GM21447 (cell line): ENCODE data around the gene BRF1.

Experiments used
- ATAC-seq: cut with Tn5 transposase; IDR thresholded peaks from one replicate; pipeline ENCODE4 v1.9.1; 2021; ENCODE audit not compliant: unreplicated experiment

Gene BRF1

DNA sequence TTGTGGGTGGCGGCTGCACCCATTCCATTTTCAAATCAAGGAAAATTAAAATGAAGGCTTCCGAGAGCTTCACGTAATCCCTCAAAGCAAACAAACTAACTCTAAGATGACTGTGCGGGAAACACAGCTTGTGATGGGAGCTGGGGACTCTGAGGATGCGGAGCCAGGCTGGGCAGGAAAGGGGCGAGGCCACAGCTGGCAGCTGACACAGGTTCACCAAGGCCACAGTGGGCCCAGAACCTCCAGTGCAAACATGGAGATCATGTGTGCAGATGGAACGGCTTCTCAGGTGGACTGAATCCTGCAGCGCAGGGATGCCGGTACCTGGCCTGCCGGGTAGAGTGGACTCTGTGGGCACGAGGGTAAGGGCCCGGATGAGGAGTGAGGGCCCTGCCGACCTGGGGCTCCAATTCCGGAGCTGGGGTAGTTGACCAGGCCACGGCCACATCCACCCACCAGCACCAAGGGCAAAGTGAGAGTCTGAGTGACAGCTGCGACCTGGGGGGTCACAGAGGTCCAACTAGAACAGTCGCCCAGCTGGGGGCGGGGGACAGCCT, 71.6 kb downstream of the BRF1 start:
- ATAC-seq: no peak

DNA sequence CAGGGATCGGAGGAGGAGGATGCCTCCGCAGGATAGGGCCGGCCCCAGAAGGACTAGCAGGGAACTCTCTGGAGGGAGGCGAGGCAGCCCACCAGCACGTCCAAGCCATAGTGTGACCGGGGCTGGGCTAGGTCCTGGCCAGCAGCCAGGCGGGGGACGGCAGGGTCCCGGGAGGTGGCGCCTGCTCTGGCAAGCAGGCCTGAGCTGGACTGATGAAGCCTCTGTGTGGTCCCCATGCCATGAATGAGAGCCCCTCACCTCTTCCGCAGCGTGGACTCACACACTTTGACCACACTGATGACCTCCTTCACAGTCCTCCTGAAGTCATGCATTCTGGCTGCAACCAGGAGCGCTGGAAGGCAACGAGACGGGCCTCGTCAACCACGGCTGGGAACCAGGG, 72.2 kb downstream of the BRF1 start:
- ATAC-seq: no peak

DNA sequence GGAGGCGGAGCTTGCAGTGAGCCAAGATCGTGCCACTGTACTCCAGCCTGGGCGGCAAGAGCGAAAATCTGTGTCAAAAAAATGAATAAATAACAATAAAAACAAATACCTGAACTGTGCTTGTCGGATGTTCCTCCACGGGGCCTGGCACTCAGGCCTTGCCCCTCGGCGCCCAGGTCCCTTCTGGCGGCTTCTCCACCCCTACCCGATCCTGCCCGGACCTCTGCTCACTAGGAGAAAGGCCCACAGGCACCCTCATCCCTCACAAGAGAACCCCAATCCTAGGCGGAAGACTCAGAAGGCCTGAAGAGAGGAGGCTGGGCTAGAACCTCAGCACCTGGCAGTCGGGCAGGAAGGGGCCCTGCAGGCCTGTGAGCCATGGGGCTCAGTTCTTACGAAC, 73.5 kb downstream of the BRF1 start:
- no peak for ATAC-seq

DNA sequence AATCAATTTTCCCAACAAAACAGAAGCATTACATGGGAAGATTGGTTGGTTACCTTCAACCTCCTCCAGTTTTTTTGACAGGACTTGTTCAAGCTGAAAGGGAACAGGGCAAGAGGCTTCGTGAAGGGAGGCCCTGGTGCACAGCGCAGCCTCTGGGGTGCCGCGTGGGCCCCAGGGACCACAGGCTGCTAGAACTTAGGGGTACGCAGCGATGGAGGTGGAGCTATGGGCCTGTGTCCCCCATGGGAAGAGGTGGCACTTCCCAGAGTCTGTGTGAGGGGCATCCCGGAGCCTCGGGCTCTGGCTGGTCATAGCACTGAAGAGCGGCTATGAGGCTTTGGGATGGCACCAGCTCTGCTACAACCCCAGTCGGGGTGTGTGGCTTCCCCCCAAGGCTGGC, 74.6 kb downstream of the BRF1 start:
- no peak for ATAC-seq

DNA sequence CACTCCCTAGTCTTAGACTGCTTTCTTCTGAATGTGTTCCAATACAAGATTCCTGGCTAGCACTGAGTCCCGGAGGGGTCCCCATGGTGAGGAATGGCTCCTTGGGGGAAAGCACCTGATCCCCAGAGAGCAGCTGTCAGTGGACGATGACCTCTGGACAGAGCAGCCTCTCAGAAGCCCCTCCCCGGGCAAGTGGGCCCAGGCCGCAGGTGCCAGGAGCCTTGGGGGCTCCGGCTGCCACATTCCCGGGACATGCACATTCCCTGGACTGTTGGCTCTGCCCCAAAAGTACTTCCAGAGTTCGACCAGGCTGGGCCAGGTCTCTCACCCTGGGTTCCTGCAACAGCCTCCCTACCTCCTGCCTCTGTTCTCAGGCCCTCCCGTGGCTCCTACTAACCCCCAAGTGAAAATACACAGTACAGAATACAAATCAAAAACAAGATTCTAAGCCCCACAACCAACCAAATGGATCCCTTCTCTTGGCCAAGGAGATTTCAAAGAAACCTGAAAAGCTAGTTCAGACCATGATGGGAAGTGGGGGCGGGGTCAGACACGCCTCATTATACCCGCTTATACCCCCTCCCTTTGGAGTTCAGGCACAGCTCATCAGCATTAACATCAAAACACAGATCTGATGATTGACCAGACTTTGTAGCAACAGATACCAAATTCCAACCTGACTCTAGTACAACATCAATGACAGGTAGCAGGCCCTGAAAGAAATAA, 75.8 kb downstream of the BRF1 start:
- no peak for ATAC-seq

DNA sequence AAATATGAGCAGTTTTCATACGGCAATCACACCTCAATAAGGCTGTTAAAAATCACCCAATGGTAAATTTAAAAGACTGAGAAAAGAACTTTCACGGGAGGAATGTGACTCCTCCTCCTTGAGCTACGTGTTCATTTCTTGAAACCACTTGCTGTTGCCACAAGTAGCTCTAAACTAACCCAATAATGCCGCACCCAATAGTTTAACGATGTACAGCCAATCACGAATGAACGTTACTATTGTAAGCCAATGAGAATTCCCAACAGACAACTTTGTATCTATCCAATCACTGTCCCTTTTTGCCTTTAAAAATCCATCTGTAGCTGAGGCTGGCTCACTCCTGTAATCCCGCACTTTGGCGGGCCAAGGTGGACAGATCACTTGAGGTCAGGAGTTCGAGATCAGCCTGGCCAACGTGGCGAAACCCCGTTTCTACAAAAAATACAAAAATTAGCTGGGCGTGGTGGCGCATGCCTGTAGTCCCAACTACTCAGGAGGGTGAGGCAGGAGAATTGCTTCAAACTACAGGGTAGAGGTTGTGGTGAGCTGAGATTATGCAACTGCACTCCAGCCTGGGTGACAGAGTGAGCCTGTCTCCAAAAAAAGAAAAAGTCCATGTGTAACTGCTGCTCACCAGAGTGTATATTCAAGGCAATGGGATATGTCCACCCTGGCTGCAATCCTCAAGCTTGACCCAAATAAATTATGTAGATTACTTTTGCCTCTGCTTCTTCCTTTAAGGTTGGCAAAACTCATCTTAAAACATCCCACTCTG, 76.8 kb downstream of the BRF1 start:
- ATAC-seq: no peak

DNA sequence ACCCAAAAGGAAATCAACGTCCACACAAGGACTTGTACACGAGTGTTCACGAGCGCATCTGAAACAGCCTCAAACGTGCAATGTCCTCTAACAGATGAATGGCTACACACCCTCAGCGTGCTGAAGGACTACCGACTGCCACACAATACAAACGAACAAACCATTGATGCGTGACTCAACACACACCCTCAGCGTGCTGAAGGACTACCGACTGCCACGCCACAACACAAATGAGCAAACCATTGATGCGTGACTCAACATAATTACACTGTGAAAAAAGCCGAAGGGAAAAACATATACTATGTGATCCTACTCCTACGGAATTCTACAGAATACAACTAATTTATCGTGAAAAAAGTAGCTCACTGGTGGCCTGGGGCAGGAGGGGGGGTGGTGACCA, 77.5 kb downstream of the BRF1 start:
- no peak for ATAC-seq

DNA sequence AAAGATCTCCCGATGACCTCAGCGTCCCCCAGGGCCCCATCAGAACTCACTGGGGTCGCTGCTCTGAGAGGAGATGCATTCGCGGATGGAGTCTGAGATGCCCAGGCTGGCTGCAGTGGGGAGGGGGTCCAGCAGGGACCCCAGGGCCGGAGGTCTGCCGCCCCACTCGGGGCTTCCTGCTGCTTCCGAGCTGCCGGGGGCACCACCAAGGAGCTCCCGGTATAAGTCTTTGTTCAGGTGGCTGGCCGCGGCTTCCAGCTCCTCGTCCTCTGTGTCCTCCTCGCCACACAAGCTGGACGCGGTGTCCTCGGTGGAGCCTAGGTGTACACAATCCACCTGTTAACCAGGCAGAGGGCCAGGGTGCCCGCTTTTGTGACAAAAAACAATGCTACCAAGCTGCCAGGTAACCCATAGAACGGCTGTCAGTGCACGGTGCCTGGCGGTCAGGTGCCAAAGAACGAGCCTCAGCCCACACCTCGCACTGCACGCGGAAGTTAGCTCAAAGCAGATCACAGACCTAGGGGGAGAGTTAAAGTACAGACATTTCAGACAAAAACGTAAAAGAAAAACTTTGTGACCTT, 79.1 kb downstream of the BRF1 start:
- no peak for ATAC-seq

DNA sequence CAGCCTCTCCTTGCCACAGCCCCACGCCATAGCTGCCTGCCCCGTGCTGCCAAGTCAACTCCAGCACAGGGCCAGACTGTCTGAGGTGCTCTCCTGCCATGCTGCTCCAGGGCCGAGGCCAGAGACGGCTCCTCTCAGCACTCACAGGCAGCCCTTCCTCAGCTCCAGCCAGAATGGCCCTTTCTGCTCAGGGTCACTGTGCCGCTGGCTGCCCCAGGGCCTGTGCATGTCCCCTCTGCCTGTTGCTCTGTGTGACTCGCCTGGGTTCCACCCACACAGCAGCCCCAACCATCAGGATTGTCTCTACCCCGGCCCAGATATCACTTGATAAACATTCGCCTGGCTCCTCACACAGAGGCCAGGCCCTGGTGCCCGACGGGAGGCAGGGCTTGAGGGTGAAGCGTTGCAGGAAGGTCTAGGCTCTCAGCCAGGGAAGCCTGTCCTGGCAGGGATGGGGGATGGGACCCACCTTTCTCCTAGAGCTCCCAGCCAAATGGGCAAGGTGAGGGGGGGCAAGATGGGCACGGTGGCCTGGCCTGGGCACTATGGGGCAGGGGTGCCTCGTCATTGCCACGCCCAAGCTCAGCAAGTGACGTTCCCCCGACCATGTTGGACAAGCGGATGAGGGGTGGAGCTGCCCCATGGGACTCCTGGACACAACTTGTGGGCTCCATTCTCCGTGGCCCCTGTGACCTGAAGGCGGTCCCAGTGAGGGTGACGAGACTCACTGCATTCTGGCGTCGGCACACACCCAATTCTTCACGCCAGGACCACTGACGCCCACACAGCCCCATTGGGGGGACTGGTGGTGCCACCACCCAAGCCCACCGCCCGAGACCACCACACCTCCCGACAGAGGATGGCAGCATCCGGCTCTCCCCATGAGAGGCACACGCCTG, 79.9 kb downstream of the BRF1 start:
- ATAC-seq: no peak

DNA sequence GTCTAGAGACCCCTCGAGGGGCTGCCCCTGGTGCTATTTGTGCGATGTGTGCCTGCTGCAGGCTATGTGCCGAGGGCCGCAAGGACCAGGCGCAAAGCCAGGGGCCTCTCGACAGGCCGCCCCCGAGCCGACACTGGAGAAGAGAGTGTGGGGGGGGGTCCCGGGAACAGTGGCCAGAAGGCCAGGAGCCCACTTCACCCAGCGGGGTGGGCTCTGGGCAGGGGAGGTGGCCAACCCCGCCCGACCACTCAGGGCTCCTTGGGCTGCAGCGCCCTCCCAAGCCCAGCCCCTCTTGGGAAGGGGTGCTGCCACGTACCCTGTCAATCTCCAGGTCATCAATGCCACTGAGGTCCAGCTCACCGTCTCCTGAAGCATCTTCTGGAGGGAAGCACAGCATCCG, 81.0 kb downstream of the BRF1 start:
- ATAC-seq: no peak

DNA sequence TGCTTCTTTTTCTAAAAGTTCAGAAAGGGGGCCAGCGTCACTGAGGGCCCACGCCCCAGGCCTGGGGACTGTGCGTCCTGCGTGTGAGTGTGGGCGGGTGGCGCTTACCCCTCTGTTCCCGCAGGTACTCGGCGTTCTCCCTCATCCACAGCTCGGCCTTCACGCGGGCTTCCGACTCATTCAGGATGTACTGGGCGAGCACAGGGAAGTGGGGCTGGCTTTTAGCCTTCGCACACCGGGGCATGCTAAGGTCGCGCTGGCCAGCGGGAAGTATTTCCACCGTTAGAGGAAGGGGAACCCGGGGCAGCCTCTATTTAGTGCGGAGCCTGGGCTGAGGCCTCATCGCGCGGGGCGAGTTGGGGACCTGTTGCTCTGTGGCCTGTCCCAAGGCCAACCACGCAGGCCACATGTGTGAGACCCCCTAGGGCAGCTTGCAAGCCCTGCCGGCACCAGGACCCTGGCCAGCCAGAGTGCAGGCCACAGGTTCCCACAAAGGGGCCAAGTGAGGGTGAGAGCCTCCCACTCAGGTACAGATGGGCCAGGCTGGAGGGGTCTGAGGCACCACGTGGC, 81.7 kb downstream of the BRF1 start:
- no peak for ATAC-seq

DNA sequence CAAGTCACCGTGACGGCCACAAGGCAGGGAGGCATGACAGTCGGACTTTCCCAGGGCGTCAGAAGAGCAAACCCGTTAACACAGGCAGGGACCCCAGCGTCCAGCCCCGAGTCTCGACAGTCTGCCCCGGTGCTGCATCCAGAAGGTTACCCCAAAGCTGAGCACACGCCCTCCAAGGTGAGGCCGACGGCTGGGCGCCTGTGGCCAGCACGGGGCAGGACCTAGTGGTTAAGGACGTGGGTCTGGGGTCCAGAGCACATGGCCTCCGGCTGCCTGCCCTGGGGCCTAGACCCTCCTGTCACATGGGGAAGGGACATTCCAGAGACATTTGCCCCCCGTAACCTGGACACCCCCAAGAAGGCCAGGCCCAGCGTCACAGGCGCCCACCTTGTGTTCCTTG, 82.2 kb downstream of the BRF1 start:
- ATAC-seq: no peak

DNA sequence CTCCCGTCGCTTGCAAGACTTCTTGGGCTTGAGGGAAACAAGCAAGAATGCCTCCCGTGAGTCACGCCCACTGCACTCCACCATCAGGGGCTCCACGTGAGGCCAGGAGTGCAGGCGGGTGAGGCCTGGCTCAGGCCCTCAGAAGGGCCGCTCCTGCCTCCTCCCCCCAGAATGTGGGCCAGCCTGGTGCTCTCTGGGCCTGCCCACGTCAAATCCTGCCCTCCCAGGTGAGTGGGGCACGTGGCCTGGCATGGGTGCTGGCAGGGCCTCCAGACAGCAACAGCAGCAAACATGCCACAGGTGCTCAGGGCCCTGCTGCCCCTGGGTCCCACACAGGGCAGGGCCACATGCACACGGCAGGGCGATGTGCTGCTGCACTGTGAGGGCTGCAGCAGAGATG, 83.0 kb downstream of the BRF1 start:
- ATAC-seq: no peak

DNA sequence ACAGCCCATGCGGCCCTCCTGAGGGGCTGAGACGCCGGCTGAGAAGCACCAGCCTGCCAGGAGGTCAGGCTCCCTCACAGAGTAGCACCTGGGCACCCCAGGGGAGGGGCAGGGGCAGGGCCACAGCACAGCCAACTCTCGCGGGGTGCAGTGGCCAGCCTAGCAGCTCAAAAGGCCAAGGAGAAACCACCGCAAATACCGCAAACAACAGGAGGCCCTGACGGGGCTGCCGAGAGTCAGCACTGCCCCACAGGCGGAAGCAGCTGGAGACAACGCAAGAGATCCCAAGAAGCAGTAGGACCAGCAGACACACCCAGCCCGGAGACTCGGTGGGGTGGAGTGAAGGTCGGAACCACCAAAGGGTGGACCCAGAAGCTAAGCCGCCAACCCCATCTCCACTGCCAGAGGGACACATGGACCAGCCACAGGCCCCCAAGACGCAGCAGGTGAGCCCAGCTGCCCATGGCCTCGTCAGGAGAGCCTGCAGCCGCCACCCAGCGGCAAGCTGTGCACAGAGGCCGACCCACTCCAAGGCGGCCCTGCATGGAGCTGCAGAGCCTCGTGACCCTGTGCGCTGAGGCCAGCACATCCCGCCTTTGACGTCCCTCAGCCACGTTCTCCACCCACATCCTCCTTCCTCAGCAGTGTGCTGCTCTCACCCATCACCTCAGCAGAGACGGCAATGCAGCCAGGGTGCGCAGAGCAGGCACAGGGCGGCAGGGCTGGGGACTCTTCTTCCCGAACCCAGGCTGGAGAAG, 84.1 kb downstream of the BRF1 start:
- ATAC-seq: no peak

DNA sequence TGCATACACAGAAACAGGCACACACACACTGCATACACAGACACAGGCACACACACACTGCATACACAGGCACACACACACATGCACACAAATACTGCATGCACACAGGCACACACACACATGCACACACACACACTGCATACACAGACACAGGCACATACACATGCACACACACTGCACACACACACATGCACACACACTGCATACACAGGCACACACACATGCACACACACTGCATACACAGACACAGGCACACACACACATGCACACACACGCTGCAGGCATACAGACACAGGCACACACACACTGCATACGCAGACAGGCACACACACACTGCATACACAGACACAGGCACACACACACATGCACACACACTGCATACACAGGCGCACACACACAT, 85.2 kb downstream of the BRF1 start:
- no peak for ATAC-seq

DNA sequence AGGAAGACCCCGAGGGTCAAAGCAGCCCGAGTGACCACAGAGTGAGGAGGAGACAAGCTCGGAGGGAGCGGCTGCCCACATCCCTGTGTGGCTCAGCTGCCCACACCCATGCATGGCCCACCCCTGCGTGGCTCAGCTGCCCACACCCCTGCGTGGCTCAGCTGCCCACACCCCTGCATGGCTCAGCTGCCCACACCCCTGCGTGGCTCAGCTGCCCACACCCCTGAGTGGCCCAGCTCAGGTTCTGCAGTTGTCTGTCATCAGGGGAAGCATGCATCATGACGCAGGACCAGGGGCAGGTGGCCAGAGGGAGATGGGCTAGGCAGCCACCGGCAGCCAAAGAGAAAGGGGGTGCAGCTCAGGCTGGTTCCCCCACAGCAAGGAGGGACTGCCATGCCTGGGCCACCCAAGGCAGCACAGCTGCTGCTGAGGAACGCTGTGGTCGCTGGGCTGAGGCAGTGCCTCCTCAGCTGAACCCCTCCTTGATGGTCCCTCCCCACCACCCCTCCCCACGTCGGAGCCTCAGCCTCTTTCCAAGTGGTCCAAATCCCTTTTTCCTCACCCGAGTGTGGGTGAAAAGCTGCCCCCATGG, 86.4 kb downstream of the BRF1 start:
- ATAC-seq: no peak

DNA sequence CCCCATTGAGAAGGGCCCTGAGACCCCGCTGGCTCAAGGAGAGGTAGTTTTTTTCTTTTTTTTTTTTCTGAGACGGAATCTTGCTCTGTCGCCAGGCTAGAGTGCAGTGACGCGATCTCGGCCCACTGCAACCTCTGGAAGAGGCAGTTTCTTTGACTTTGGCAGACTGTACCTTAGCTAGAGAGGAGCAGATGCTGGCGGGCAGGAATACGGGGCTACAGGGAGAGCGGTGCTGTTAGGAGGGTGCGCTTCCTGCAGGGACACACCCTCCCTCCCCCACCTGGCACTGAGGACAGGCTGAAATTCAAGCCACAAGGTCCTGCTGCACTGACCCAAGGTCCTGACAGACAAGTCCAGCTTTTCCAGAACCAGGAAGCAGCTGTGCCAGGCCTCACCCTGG, 87.4 kb downstream of the BRF1 start:
- no peak for ATAC-seq

DNA sequence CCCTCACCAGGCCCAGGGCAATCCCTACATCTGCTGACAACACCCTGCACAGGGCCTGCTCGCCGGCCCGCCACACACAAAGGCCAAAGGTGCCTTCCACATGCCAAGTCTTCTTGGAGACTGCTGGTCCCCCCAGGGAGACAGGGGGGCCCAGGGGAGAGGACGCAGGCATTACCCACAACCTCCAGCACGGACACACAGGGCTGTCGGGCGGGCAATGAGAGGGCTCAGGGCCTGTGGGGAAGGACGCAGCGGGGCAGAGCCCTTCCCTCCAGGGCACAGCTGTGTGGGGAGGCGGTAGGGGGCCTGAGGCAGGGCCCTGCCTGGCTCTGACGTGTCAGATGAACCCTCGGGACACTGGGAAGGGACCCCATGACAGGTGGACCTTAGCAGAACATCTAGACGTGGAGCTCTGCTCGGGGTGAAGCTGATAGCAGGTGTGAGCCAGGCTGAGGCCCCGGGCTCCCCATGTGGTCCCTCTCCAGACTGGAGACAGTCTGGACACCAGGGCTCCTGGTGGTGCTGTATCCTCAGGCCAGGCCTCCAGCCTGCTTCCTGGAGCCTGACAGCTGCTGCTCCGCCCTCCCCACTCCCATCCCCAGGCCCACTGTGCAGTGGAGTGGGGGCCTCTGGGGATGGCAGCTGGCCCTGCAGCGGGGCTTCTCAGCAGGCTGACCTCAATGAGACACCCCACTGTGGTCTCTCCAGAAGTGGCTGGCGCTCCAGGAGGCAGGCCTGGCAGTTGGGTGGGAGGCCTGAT, 88.1 kb downstream of the BRF1 start:
- no peak for ATAC-seq

DNA sequence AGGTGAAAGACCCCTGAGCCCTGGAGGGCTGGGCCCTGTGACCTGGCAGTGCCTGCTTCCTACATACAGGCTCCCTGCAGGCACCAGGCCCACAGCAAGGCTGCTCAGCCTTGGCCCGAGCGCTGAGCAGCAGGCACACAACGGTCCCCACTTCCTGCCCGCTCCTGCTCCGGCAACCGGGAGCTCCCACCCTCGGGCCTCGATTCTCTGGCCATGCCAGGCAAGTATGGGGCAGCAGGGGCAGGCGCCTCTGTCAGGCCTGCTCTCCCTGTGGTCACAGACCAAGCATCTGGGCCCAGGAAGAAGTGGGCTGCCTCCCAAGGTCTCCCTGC, 89.1 kb downstream of the BRF1 start:
- no peak for ATAC-seq
